KOPT-K1 (cell line): ENCODE results near the gene TBCCD1.
A peak's percentile ranks its signal among the peaks of the same experiment; 100 is the strongest.

Experiments used
- H3K27ac ChIP-seq: fragments of 200-600 bp; sonication (generic); 2 replicates; pipeline ENCODE4 v1.5.1; 2016; ENCODE audit warnings: antibody characterized with exemption, mild to moderate bottlenecking, low read depth, low read length; ENCODE audit not compliant: poor library complexity, severe bottlenecking
- H3K36me3 ChIP-seq: fragments of 200-600 bp; sonication (generic); 2 replicates; pipeline ENCODE4 v1.5.1; 2017; ENCODE audit warnings: antibody characterized with exemption, mild to moderate bottlenecking, low read length, moderate library complexity; ENCODE audit not compliant: insufficient read depth
- H3K9me3 ChIP-seq: fragments of 200-600 bp; sonication (generic); 2 replicates; pipeline ENCODE4 v1.5.1; 2017; ENCODE audit warnings: antibody characterized with exemption, low read length, mild to moderate bottlenecking; ENCODE audit not compliant: insufficient read depth, poor library complexity, severe bottlenecking

Gene TBCCD1

DNA sequence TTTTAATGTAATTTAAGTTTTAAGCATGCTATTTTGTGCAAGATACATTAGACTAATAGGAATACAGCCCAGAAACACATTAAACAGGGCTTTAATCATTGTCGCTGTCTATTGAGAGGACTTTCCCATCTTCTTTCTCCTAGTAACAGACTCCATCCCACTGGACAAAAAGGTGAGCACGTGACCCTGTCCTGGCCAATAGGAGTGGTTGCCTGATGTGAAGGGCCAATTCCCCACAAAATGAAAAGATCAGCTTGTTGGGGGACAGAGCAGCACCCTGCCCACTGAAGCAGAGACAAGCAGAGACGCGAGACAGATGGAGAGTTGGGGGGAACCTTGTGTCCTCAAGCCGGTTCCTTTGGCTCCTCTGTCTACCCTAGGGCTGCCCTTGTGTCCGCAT, 44.1 kb downstream of the TBCCD1 start:
- Histone ChIP-seq H3K9me3 (no peaks in the 10 kb centered on the region), H3K36me3 (no peaks in the 10 kb centered on the region), H3K27ac (no peak overlapping the region)

GRCh38 chr3:186520957-186521842, 45.9 kb downstream of the TBCCD1 start:
- Histone ChIP-seq H3K27ac (no peak overlapping the region), H3K36me3 (no peaks in the 10 kb centered on the region)

GRCh38 chr3:186520431-186520830, 46.7 kb downstream of the TBCCD1 start:
- no peaks in the 10 kb centered on the region for H3K36me3 ChIP-seq
- peak overlapping the region; percentile 79 for H3K27ac ChIP-seq
- no peaks in the 10 kb centered on the region for H3K9me3 ChIP-seq

More at GRCh38 chr3:186520957-186521842, 45.9 kb downstream of the TBCCD1 start:
- H3K9me3 ChIP-seq = no peaks in the 10 kb centered on the region

GRCh38 chr3:186519021-186519658, 48.0 kb downstream of the TBCCD1 start:
- Histone ChIP-seq H3K27ac (peak overlapping the region; percentile 79), H3K36me3 (no peaks in the 10 kb centered on the region), H3K9me3 (no peaks in the 10 kb centered on the region)

DNA sequence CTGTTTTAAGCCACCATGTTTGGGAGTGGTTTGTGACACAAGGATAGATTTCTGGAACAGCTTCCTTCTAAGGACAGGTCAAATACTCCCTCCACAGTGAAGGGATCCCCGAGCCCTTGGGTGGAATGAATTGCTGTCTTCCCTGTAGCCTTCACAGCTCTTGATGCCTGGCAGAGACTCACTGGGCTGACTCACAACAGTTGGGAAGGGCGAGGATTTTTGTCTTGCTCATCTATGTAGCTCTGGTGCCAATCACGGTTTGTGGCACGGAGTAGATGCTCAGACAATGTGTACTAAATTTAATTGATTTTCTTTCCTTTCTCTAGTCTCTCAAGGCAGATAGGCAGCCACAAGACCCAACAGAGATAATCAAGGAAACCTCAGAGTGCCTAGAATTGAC, 49.9 kb downstream of the TBCCD1 start:
- Histone ChIP-seq H3K36me3 (no peaks in the 10 kb centered on the region), H3K9me3 (no peaks in the 10 kb centered on the region), H3K27ac (no peak overlapping the region)

DNA sequence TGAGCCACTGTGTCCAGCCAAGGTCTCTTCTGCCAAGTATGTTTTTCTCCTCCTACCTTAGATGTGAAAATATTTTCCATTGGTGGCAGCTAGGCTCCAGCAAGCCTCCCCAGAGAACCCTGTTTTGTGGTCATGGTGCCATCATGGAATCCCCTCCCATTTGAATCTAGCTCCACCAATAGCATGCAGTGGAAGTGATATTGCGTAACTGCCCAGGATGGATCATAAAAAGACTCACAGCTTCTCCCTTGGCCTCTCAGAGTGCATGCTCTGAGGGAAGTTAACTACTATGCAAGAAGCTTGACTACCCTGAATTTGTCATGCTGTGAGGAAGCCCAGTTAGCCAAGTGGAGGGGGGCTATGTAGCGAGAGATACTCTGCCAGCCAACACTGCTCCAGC, 50.5 kb downstream of the TBCCD1 start:
- H3K36me3 ChIP-seq = no peaks in the 10 kb centered on the region
- no peak overlapping the region for H3K27ac ChIP-seq
- H3K9me3 ChIP-seq = no peaks in the 10 kb centered on the region

DNA sequence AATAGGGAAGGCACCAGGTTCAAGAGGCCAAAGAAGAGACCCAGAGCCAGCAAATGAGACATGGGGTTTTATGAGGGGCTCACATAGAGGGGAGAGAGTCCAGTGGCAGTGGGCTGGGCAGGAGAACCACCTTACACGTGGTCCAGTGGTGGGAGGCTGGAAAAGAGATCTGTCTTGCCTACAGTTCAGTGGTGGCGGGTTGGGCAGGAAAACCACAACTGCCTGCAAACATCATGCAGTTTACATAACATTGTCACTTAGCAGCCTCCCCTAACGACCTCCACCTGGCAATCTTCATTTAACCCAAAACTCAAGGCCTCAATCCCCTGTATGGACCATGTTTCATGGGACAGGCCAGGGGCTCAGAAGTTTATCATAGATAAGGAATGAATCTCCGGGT, 52.0 kb downstream of the TBCCD1 start:
- Histone ChIP-seq H3K36me3 (no peaks in the 10 kb centered on the region), H3K27ac (peak overlapping the region; percentile 57), H3K9me3 (no peaks in the 10 kb centered on the region)

DNA sequence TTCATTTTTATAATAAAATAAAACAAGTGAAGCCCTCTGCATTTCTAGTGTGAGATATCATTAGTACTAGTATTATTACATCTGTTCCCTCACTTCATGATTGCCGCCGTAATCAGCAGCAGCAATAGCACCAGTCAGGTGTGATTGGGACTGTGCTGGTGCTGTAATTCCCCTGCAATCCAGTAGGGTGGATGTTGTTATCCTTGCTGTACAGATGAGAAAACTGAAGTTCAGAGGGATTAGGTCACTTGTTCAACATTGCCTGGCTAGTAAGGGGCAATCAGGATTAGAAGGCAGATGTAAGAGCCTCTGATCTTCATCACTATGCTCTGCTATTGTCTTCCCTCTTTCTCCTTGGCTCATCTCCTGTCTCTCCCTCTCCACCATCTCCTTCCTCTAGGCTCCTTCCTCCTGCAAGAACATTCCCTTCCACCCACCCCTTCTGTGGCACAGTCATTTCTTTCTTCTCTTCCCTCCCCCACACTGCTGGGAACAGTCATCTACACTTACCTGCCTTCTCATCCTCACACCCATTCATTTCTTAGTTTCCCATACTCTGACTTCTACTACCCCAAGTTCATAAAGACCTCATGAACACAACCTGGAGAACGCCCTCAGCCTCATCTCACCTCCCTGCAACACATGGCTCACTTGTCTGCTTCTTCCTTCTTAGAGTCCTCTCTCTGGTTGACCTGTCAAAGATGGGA, 52.7 kb downstream of the TBCCD1 start:
- H3K9me3 ChIP-seq = no peaks in the 10 kb centered on the region
- peak overlapping the region; percentile 57 for H3K27ac ChIP-seq
- no peaks in the 10 kb centered on the region for H3K36me3 ChIP-seq

GRCh38 chr3:186513386-186513785, 53.8 kb downstream of the TBCCD1 start:
- Histone ChIP-seq H3K36me3 (no peaks in the 10 kb centered on the region), H3K9me3 (no peaks in the 10 kb centered on the region), H3K27ac (no peak overlapping the region)

DNA sequence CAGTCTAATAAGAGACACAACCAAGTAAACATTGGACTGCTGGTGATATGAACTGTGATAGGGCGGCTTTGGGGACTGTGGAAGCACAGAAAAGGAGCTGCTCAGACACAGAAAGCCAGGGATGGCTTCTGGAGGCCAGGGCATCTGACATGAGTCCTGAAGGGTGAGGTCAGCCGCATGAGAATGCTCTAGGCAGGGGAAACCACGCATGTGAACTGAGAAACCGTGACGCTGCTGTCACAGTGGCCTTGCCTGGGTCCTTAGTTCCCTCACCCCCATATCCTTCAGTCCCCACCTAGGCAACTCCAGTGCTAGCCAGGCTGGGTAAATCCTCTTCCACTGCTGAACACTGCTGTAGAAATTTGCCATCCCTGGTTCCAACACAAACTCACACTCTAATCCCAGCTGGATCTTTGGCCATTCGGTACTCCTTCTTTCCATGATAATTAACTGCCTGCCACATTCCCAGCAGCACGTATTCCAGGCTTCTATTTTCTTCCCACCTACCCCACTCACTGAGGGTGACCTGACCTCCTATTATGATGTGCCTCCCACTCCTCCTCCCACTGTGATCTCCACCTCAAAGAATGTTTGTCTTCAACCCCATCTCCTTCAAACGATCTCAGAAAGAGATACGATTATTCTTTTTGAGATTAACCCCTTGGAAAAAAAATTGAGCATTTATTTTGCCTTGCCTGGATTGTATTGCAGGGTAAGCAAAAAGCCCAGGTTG, 54.4 kb downstream of the TBCCD1 start:
- no peaks in the 10 kb centered on the region for H3K9me3 ChIP-seq
- no peak overlapping the region for H3K27ac ChIP-seq

DNA sequence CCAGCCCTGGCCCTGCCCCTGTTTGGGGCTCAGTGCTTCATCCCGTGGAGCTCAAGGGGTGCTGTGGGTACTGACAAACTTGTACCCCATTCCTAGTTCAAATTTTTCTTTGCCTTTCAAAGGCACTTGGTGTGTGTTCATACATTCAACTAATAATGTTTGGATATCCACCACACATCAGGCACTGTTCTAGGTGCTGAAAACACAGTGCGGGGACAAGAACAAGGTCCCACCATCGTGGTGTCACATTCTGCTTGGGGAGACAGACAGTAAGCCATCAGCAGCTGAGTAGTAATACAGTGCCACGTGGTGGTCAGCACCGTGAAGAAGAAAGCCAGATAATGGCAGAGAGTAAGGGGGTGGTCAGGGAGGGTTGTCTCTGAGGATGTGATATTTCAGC, 55.4 kb downstream of the TBCCD1 start:
- no peaks in the 10 kb centered on the region for H3K36me3 ChIP-seq

More for the DNA sequence above, 54.4 kb downstream of the TBCCD1 start:
- no peaks in the 10 kb centered on the region for H3K36me3 ChIP-seq

DNA sequence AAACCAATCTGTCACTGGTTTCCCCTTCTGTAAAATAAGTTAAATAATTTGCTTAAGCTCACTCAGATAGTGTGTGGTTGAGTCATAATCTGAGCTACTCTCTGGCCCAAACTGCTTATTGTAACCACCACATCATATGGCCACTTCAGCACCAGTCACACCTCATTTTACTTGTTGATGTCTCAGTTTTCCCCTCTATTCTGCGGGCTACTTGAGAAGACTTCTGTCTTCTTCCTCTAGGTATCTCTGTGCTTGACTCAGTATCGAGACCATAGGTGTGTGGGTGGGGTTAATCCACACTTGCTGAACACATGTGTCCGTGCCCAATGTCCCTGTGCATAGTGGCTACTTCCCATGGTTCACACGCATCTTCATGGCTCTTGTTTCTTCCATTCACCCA, 55.9 kb downstream of the TBCCD1 start:
- Histone ChIP-seq H3K27ac (no peak overlapping the region), H3K9me3 (no peaks in the 10 kb centered on the region), H3K36me3 (no peaks in the 10 kb centered on the region)

More for the DNA sequence above, 55.4 kb downstream of the TBCCD1 start:
- H3K27ac ChIP-seq = no peak overlapping the region
- no peaks in the 10 kb centered on the region for H3K9me3 ChIP-seq

DNA sequence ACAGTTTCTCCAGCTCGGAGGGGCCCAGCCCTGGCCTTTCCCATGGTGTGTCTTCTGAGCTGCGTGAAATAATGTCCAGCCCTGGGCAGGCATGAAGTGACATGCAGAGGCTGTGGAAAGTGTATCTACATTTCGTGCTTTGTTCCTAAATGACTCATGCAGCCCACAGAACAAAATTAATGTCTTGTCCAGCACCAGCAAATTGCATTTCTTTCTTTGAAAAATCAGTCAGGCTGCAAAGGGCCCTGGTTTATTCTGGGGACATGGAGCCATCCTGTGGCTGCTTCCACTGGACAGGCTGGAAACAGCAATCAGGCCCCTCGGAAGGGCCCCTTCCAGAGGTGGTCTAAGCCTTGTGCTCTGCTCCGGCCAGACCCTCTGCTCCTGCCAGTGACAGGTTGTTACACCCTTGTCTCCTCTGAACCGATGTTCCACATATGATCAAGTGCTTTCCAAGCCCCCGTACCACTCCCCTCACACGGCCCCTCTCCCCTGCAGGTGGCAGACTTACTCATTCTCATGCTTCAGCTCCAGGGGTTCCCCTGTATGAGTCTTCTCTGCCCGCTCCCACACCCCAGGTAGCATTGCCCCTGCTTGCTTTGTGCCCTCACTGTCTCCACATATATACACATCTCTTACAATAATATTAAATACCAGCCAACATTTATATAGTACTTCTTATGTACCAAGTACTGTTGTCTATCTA, 56.6 kb downstream of the TBCCD1 start:
- Histone ChIP-seq H3K27ac (no peak overlapping the region), H3K36me3 (no peaks in the 10 kb centered on the region), H3K9me3 (no peaks in the 10 kb centered on the region)

- Histone ChIP-seq H3K27ac (no peak overlapping the region), H3K9me3 (no peaks in the 10 kb centered on the region), H3K36me3 (no peaks in the 10 kb centered on the region)
Measured at GRCh38 chr3:186509423-186509822, 57.7 kb downstream of the TBCCD1 start.
